Stomach smooth muscle (tissue), 2 donors: ENCODE measurements around the gene IQSEC2.

Source experiments
- H3K27ac ChIP-seq: one replicate; pipeline ENCODE4 v1.7.0; 2013; ENCODE audit warnings: mild to moderate bottlenecking, low read length, inconsistent platforms
- H3K27me3 ChIP-seq, 2 donors: one replicate each; pipeline ENCODE4 v1.7.0; 2013; ENCODE audit warnings: low read length in 2 of 2; ENCODE audit not compliant: insufficient read depth in 2 of 2, control insufficient read depth in 1 of 2
- H3K36me3 ChIP-seq, 2 donors: one replicate each; pipeline ENCODE4 v1.7.0; 2013; ENCODE audit warnings: low read length in 2 of 2; ENCODE audit not compliant: control insufficient read depth in 2 of 2, insufficient read depth in 2 of 2
- H3K4me1 ChIP-seq: one replicate; pipeline ENCODE4 v1.7.0; 2013; ENCODE audit warnings: low read length; ENCODE audit not compliant: control insufficient read depth, insufficient read depth
- H3K4me3 ChIP-seq, 2 donors: one replicate each; pipeline ENCODE4 v1.7.0; 2013; ENCODE audit warnings: low read length in 2 of 2
- H3K9ac ChIP-seq, 2 donors: one replicate each; pipeline ENCODE4 v1.7.0; 2013; ENCODE audit warnings: low read length in 2 of 2, mild to moderate bottlenecking in 1 of 2
- H3K9me3 ChIP-seq, 2 donors: one replicate each; pipeline ENCODE4 v1.7.0; 2013; ENCODE audit warnings: low read length in 2 of 2; ENCODE audit not compliant: control insufficient read depth in 2 of 2
- donor health status: healthy.
- donor health status: Pancreatic carcinoma.

IQSEC2 gene

GRCh38 chrX:53303195-53303594, 21.8 kb upstream of the IQSEC2 start:
- H3K9ac ChIP-seq: no peak overlapping the region
- no peaks in the 10 kb centered on the region for H3K9me3 ChIP-seq
- peaks cover 0 to 12% of the 10 kb centered on the region in 2 donors for H3K27me3 ChIP-seq
- H3K27ac ChIP-seq: no peak overlapping the region
- no peak overlapping the region for H3K4me3 ChIP-seq
- peaks cover 2% of the 10 kb centered on the region for H3K4me1 ChIP-seq
- H3K36me3 ChIP-seq: no peaks in the 10 kb centered on the region

DNA sequence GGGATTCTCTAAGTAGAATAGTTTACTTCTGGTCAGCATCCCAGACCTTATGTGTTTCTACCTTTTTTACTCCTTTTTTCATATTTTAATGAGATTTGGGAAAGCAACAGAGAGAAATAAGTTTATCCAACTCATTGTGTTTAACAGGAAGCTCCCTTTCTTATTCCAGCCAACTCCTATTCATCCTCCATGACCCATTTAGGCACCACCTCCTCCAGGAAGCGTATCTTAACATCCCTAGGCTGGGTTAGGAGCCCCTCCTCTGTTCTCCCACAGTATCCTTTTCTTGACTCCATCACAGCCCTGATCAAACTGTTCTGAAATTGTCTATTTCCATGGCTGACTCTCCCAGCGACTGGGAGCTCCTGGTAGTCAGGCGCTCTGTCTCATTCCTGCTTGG, 18.8 kb upstream of the IQSEC2 start:
- peaks cover 0 to 7% of the 10 kb centered on the region in 2 donors for H3K27me3 ChIP-seq
- no peaks in the 10 kb centered on the region for H3K4me1 ChIP-seq
- H3K36me3 ChIP-seq: no peaks in the 10 kb centered on the region
- H3K4me3 ChIP-seq: no peak overlapping the region
- no peak overlapping the region for H3K27ac ChIP-seq
- H3K9me3 ChIP-seq: no peaks in the 10 kb centered on the region
- H3K9ac ChIP-seq: no peak overlapping the region

GRCh38 chrX:53294024-53294648, 12.8 kb upstream of the IQSEC2 start:
- no peak overlapping the region for H3K9ac ChIP-seq
- no peak overlapping the region for H3K27ac ChIP-seq
- peaks cover 0 to 23% of the 10 kb centered on the region in 2 donors for H3K27me3 ChIP-seq

GRCh38 chrX:53291596-53291995, 10.2 kb upstream of the IQSEC2 start:
- no peaks in the 10 kb centered on the region for H3K9me3 ChIP-seq
- peaks cover 0 to 25% of the 10 kb centered on the region in 2 donors for H3K27me3 ChIP-seq
- H3K4me3 ChIP-seq: no peak overlapping the region
- no peak overlapping the region for H3K27ac ChIP-seq
- H3K9ac ChIP-seq: no peak overlapping the region
- no peaks in the 10 kb centered on the region for H3K36me3 ChIP-seq
- H3K4me1 ChIP-seq: peaks cover 16% of the 10 kb centered on the region

More at GRCh38 chrX:53294024-53294648, 12.8 kb upstream of the IQSEC2 start:
- Histone ChIP-seq H3K36me3 (no peaks in the 10 kb centered on the region), H3K9me3 (no peaks in the 10 kb centered on the region), H3K4me3 (no peak overlapping the region), H3K4me1 (no peaks in the 10 kb centered on the region)

GRCh38 chrX:53290441-53291041, 9.2 kb upstream of the IQSEC2 start:
- Histone ChIP-seq H3K36me3 (no peaks in the 10 kb centered on the region), H3K27ac (no peak overlapping the region), H3K9ac (no peak overlapping the region), H3K27me3 (peaks cover 0 to 25% of the 10 kb centered on the region in 2 donors), H3K4me1 (peaks cover 16% of the 10 kb centered on the region), H3K9me3 (no peaks in the 10 kb centered on the region), H3K4me3 (no peak overlapping the region)

- Histone ChIP-seq H3K4me1 (peaks cover 25% of the 10 kb centered on the region), H3K4me3 (no peak overlapping the region), H3K27me3 (peaks cover 0 to 31% of the 10 kb centered on the region in 2 donors), H3K9me3 (no peaks in the 10 kb centered on the region), H3K9ac (no peak overlapping the region), H3K27ac (peak overlapping the region; percentile 64), H3K36me3 (no peaks in the 10 kb centered on the region)
Measured at GRCh38 chrX:53288189-53288588, 6.8 kb upstream of the IQSEC2 start.

GRCh38 chrX:53287493-53288138, 6.2 kb upstream of the IQSEC2 start:
- Histone ChIP-seq H3K27me3 (peaks cover 0 to 31% of the 10 kb centered on the region in 2 donors), H3K27ac (peak overlapping the region; percentile 64), H3K4me1 (peaks cover 26% of the 10 kb centered on the region), H3K9ac (peak overlapping the region in 1 of 2 donors; percentile 36), H3K4me3 (peak overlapping the region in 1 of 2 donors; percentile 40), H3K36me3 (no peaks in the 10 kb centered on the region), H3K9me3 (no peaks in the 10 kb centered on the region)

DNA sequence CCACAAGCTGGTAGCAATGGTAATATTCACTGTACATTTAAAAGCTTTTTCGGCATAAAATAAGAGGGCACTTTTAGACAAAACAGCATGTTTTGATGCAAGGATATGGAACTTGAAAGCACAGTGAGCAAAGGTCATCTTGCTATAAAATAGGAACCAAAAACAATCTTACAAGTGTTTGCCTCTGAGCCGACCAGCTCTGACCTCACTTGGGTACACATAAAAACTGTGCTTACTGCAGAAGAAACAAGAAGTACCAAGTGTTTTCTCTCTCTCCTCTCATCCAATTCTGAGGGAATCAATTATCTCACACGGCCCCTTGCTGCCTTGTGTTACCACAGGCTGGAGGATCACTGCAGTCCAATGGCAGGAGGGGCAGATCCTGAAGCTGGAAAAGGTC, 4.8 kb upstream of the IQSEC2 start:
- Histone ChIP-seq H3K4me1 (peaks cover 41% of the 10 kb centered on the region), H3K4me3 (no peak overlapping the region), H3K27me3 (peaks cover 0 to 23% of the 10 kb centered on the region in 2 donors), H3K27ac (no peak overlapping the region), H3K9ac (no peak overlapping the region), H3K9me3 (no peaks in the 10 kb centered on the region), H3K36me3 (no peaks in the 10 kb centered on the region)

GRCh38 chrX:53285591-53285990, 4.2 kb upstream of the IQSEC2 start:
- H3K36me3 ChIP-seq: no peaks in the 10 kb centered on the region
- peaks cover 45% of the 10 kb centered on the region for H3K4me1 ChIP-seq
- H3K27ac ChIP-seq: no peak overlapping the region
- H3K9me3 ChIP-seq: no peaks in the 10 kb centered on the region
- peaks cover 0 to 25% of the 10 kb centered on the region in 2 donors for H3K27me3 ChIP-seq
- no peak overlapping the region for H3K4me3 ChIP-seq
- H3K9ac ChIP-seq: no peak overlapping the region

DNA sequence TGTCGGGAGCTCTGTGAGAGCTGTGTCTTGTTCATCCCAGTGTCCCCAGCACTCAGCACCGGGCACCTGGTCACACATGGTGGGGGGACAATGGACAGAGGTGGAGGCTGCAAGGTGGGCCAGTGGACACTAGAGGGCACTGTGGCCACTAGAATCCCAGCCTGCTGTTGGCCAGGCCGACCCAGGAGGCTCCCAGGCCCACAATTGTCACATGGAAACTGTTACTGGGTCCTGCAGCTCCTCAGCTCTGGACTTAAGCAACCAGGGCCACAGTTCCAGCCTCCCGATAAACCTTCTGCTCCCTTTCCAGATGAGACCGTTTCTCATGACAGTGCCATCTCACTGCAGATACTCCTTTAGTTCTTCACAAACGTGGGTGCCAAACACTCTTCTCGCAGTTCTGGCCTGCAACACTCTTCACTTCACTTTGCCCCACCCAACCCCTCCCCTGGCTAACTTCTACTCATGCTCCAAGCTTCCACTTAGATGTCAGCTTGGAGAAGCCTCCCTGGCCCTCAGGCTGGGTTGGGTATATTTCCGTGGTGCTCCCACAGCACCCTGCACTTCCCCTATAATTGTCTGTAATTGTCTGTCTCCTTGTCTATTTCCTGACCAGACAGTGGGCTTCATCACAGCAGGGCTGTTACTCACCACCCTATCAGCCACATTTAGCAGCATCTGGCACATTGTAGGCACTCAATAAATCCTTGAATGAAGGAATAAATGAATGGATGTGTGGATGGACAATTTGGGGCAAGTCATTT, 3.5 kb upstream of the IQSEC2 start:
- H3K4me3 ChIP-seq: no peak overlapping the region
- H3K27me3 ChIP-seq: peaks cover 0 to 19% of the 10 kb centered on the region in 2 donors
- no peaks in the 10 kb centered on the region for H3K36me3 ChIP-seq
- peak overlapping the region in 1 of 2 donors; percentile 47 for H3K9ac ChIP-seq
- H3K4me1 ChIP-seq: peaks cover 53% of the 10 kb centered on the region
- no peak overlapping the region for H3K27ac ChIP-seq
- no peaks in the 10 kb centered on the region for H3K9me3 ChIP-seq
